HEK293 (cell line): ENCODE measurements around the gene IGFBP7.

Source experiments
- CTCF ChIA-PET: fragments of 350-600 bp; formaldehyde crosslinking; extraction: SDS; loops from one replicate; lab custom pipeline; 2021; ENCODE audit warnings: antibody characterized with exemption; lab: Yijun Ruan, JAX
- POLR2A ChIA-PET: fragments of 300-600 bp; formaldehyde crosslinking; extraction: SDS; loops from one replicate; lab custom pipeline; 2020; ENCODE audit warnings: antibody characterized with exemption, inconsistent platforms; lab: Yijun Ruan, JAX
- H3K27ac ChIP-seq: fragments of 200-500 bp; sonication (Bioruptor generic); 2 replicates; pipeline ENCODE4 v1.5.1; 2014; ENCODE audit warnings: low read depth, low read length, control low read depth, inconsistent platforms; ENCODE audit errors: extremely low read depth
- H3K36me3 ChIP-seq, 2 experiments: fragments of 200-500 bp in 1 of 2; sonication (Bioruptor generic) in 1 of 2; 1 replicate in 1 of 2; 2 replicates in 1 of 2; pipeline ENCODE4 v1.5.1; 2014 to 2017; ENCODE audit warnings: inconsistent platforms in 2 of 2, low read length in 2 of 2; ENCODE audit not compliant: control insufficient read depth in 2 of 2, insufficient read depth in 1 of 2
- H3K4me1 ChIP-seq: fragments of 200-500 bp; sonication (Bioruptor generic); 2 replicates; pipeline ENCODE4 v1.5.1; 2014; ENCODE audit warnings: mild to moderate bottlenecking, low read length, inconsistent platforms; ENCODE audit not compliant: control insufficient read depth, insufficient read depth
- H3K4me3 ChIP-seq: 2 replicates; pipeline ENCODE4 v1.5.1; 2011; ENCODE audit warnings: low read depth, mild to moderate bottlenecking, control low read depth, low read length, moderate library complexity
- H3K9me3 ChIP-seq: fragments of 200-500 bp; sonication (Bioruptor generic); 2 replicates; pipeline ENCODE4 v1.5.1; 2014; ENCODE audit warnings: low read depth, low read length, inconsistent platforms; ENCODE audit not compliant: control insufficient read depth, insufficient read depth
- BCL11A ChIP-seq: fragments of 450-650 bp; formaldehyde crosslinking; IDR thresholded peaks from 2 replicates; pipeline ENCODE4 v1.5.1; 2016; ENCODE audit warnings: low read depth, missing biosample characterization, missing genetic modification characterization
- GLI2 ChIP-seq: fragments of 450-650 bp; formaldehyde crosslinking; IDR thresholded peaks from 2 replicates; pipeline ENCODE4; 2017; ENCODE audit warnings: missing biosample characterization, missing genetic modification characterization, low read depth, borderline replicate concordance
- HOXC10 ChIP-seq: sonication (generic); formaldehyde crosslinking; IDR thresholded peaks from 2 replicates; pipeline ENCODE4 v1.8.1; 2023; ENCODE audit warnings: mild to moderate bottlenecking, missing genetic modification reagents
- KLF10 ChIP-seq: fragments of 450-650 bp; IDR thresholded peaks from 2 replicates; pipeline ENCODE4 v1.5.1; 2018; ENCODE audit warnings: missing biosample characterization, mild to moderate bottlenecking, missing genetic modification characterization
- KLF16 ChIP-seq: fragments of 450-650 bp; formaldehyde crosslinking; IDR thresholded peaks from 2 replicates; pipeline ENCODE4 v1.5.1; 2017; ENCODE audit warnings: missing biosample characterization, missing genetic modification characterization
- KLF17 ChIP-seq: fragments of 450-650 bp; formaldehyde crosslinking; IDR thresholded peaks from 2 replicates; pipeline ENCODE4 v1.5.1; 2016; ENCODE audit warnings: missing biosample characterization, missing genetic modification characterization
- PBX3 ChIP-seq: sonication (generic); formaldehyde crosslinking; IDR thresholded peaks from 2 replicates; pipeline ENCODE4 v1.8.1; 2022; ENCODE audit warnings: mild to moderate bottlenecking, moderate library complexity, missing genetic modification reagents
- PRDM6 ChIP-seq: fragments of 450-650 bp; formaldehyde crosslinking; IDR thresholded peaks from 2 replicates; pipeline ENCODE4 v1.5.1; 2017; ENCODE audit warnings: missing biosample characterization, missing genetic modification characterization
- WT1 ChIP-seq: fragments of 450-650 bp; formaldehyde crosslinking; IDR thresholded peaks from 2 replicates; pipeline ENCODE4 v1.5.1; 2016; ENCODE audit warnings: missing biosample characterization, missing genetic modification characterization
- ZBTB7A ChIP-seq: fragments of 450-650 bp; formaldehyde crosslinking; IDR thresholded peaks from 2 replicates; pipeline ENCODE4 v1.5.1; 2016; ENCODE audit warnings: low read depth, missing biosample characterization, missing genetic modification characterization
- ZEB2 ChIP-seq: fragments of 450-650 bp; formaldehyde crosslinking; IDR thresholded peaks from 2 replicates; pipeline ENCODE4 v1.5.1; 2016; ENCODE audit warnings: missing biosample characterization, missing genetic modification characterization
- ZFP37 ChIP-seq: fragments of 450-650 bp; formaldehyde crosslinking; IDR thresholded peaks from 2 replicates; pipeline ENCODE4 v1.5.1; 2016; ENCODE audit warnings: missing biosample characterization, missing genetic modification characterization
- ZNF133 ChIP-seq: fragments of 450-650 bp; formaldehyde crosslinking; IDR thresholded peaks from 2 replicates; pipeline ENCODE4 v1.5.1; 2016; ENCODE audit warnings: missing biosample characterization, missing genetic modification characterization
- ZNF2 ChIP-seq: fragments of 450-650 bp; formaldehyde crosslinking; IDR thresholded peaks from 2 replicates; pipeline ENCODE4 v1.5.1; 2016; ENCODE audit warnings: missing biosample characterization, missing genetic modification characterization
- ZNF324 ChIP-seq: fragments of 450-650 bp; formaldehyde crosslinking; IDR thresholded peaks from 2 replicates; pipeline ENCODE4 v1.5.1; 2016; ENCODE audit warnings: missing biosample characterization, missing genetic modification characterization
- ZNF350 ChIP-seq: fragments of 450-650 bp; formaldehyde crosslinking; IDR thresholded peaks from 2 replicates; pipeline ENCODE4 v1.5.0; 2017; ENCODE audit warnings: missing biosample characterization, mild to moderate bottlenecking, missing genetic modification characterization
- ZNF521 ChIP-seq: fragments of 450-650 bp; formaldehyde crosslinking; IDR thresholded peaks from 2 replicates; pipeline ENCODE4 v1.5.1; 2017; ENCODE audit warnings: missing biosample characterization, mild to moderate bottlenecking, missing genetic modification characterization
- ZNF610 ChIP-seq: fragments of 450-650 bp; formaldehyde crosslinking; IDR thresholded peaks from 2 replicates; pipeline ENCODE4 v1.5.1; 2016; ENCODE audit warnings: missing biosample characterization, missing genetic modification characterization, borderline replicate concordance
- ZNF645 ChIP-seq: fragments of 450-650 bp; formaldehyde crosslinking; IDR thresholded peaks from 2 replicates; pipeline ENCODE4; 2016; ENCODE audit warnings: missing biosample characterization, missing genetic modification characterization
- ZNF664 ChIP-seq: fragments of 450-650 bp; formaldehyde crosslinking; IDR thresholded peaks from 2 replicates; pipeline ENCODE4 v1.5.1; 2016; ENCODE audit warnings: missing biosample characterization, missing genetic modification characterization
- ZNF677 ChIP-seq: fragments of 450-650 bp; IDR thresholded peaks from 2 replicates; pipeline ENCODE4 v1.5.0; 2018; ENCODE audit warnings: missing biosample characterization, mild to moderate bottlenecking, missing genetic modification characterization, moderate library complexity
- ZNF707 ChIP-seq: fragments of 450-650 bp; formaldehyde crosslinking; IDR thresholded peaks from 2 replicates; pipeline ENCODE4 v1.5.1; 2016; ENCODE audit warnings: missing biosample characterization, missing genetic modification characterization
- ZNF785 ChIP-seq: fragments of 450-650 bp; formaldehyde crosslinking; IDR thresholded peaks from 2 replicates; pipeline ENCODE4 v1.5.1; 2016; ENCODE audit warnings: missing biosample characterization, missing genetic modification characterization
- ZNF791 ChIP-seq: fragments of 450-650 bp; formaldehyde crosslinking; IDR thresholded peaks from 2 replicates; pipeline ENCODE4 v1.5.1; 2016; ENCODE audit warnings: missing biosample characterization, missing genetic modification characterization

The IGFBP7 gene

GRCh38 chr4:57156242-57156990 lies 46.2 kb upstream of the IGFBP7 start:
- H3K4me3 ChIP-seq, result no peak overlapping the region
- no peaks in the 10 kb centered on the region for H3K36me3 ChIP-seq
- no peak overlapping the region for H3K27ac ChIP-seq
- no peaks in the 10 kb centered on the region for H3K4me1 ChIP-seq
- POLR2A ChIA-PET, result no interaction called here
- H3K9me3 ChIP-seq, result no peaks in the 10 kb centered on the region
- CTCF ChIA-PET, result interaction anchor here (0.6 to 2.3 kb wide), 4 partner anchors 34 to 122 kb away, joined by 3 to 9 read pairs (median 5); no protein-coding TSS in a partner anchor
- TF ChIP-seq ZNF2 (tag by site-specific recombination) (no peak), ZNF677 (no peak), GLI2 (tag by site-specific recombination) (no peak), KLF16 (tag by site-specific recombination) (no peak), ZNF707 (tag by site-specific recombination) (no peak), ZNF791 (tag by site-specific recombination) (no peak), PBX3 (CRISPR knock-in tag) (no peak), WT1 (no peak), KLF10 (tag by site-specific recombination) (no peak), ZNF664 (tag by site-specific recombination) (no peak), ZNF645 (no peak), ZNF521 (tag by site-specific recombination) (no peak), ZNF324 (tag by site-specific recombination) (no peak)
- TF ChIP-seq, all 188 proteins: peak for 0

GRCh38 chr4:57154926-57155325 lies 44.7 kb upstream of the IGFBP7 start:
- no peaks in the 10 kb centered on the region for H3K4me1 ChIP-seq
- no peaks in the 10 kb centered on the region for H3K36me3 ChIP-seq
- H3K4me3 ChIP-seq, result no peak overlapping the region
- ChIA-PET POLR2A (no interaction called here), CTCF (interaction anchor here (1.0 to 2.8 kb wide), 4 partner anchors 9 to 117 kb away, joined by 3 to 13 read pairs (median 8); no protein-coding TSS in a partner anchor)
- H3K9me3 ChIP-seq, result no peaks in the 10 kb centered on the region
- no peak overlapping the region for H3K27ac ChIP-seq
- no peak for TF ChIP-seq ZBTB7A
- no peak for TF ChIP-seq ZNF133
- no peak for TF ChIP-seq ZNF610 (tag by site-specific recombination)
- TF ChIP-seq ZEB2 (tag by site-specific recombination), result no peak
- TF ChIP-seq KLF17 (tag by site-specific recombination), result no peak
- no peak for TF ChIP-seq BCL11A (tag by site-specific recombination)
- TF ChIP-seq HOXC10 (CRISPR knock-in tag), result no peak

GRCh38 chr4:57154191-57154590 lies 44.0 kb upstream of the IGFBP7 start:
- H3K27ac ChIP-seq, result no peak overlapping the region
- H3K9me3 ChIP-seq, result no peaks in the 10 kb centered on the region
- CTCF ChIA-PET, result interaction anchor here (1.0 to 2.8 kb wide), 2 partner anchors 10 to 116 kb away, joined by 3 to 13 read pairs; no protein-coding TSS in a partner anchor
- no peaks in the 10 kb centered on the region for H3K36me3 ChIP-seq
- TF ChIP-seq PRDM6, result no peak
- TF ChIP-seq ZFP37 (tag by site-specific recombination), result no peak
- TF ChIP-seq ZNF785 (tag by site-specific recombination), result no peak
- TF ChIP-seq ZNF350 (tag by site-specific recombination), result no peak
- no peak for TF ChIP-seq KLF10 (tag by site-specific recombination)
- TF ChIP-seq, all 188 proteins: peak for 0
- Histone ChIP-seq H3K4me1 (no peaks in the 10 kb centered on the region), H3K4me3 (no peak overlapping the region)
- POLR2A ChIA-PET, result interaction anchor here (1.5 kb wide), 2 partner anchors 35 to 73 kb away, joined by 3 to 4 read pairs; no protein-coding TSS in a partner anchor
